Thyroid gland (tissue), 4 donors: Measurements from ENCODE around the gene CD53. TPM values are rescaled to one million over a fixed set of nuclear protein-coding genes. Genes with fewer than 3 reads are reported as not detected.

ENCODE experiments used
- DNase-seq, 2 donors: peaks; one replicate each; pipeline ENCODE4 v3.0.0-alpha.2; 2019
- H3K27ac ChIP-seq, 3 donors: fragments of 200-600 bp; sonication (generic); 1 replicate in 2 of 3; 2 replicates in 1 of 3; pipeline ENCODE4 v1.5.1; 2016 to 2019; ENCODE audit warnings: mild to moderate bottlenecking in 1 of 3, moderate library complexity in 1 of 3
- H3K27me3 ChIP-seq: fragments of 200-600 bp; sonication (generic); one replicate; pipeline ENCODE4 v1.5.1; 2019
- H3K36me3 ChIP-seq, 2 donors: fragments of 200-600 bp; sonication (generic); one replicate each; pipeline ENCODE4 v1.5.1; 2016 to 2019
- H3K4me1 ChIP-seq, 2 donors: fragments of 200-600 bp; sonication (generic); one replicate each; pipeline ENCODE4 v1.5.1; 2017 to 2019
- H3K4me3 ChIP-seq, 3 donors: fragments of 200-600 bp; sonication (generic); replicated peaks in 1 of 3; 1 replicate in 2 of 3; 2 replicates in 1 of 3; pipeline ENCODE4 v1.5.1; 2016; ENCODE audit warnings: mild to moderate bottlenecking in 1 of 3
- H3K9me3 ChIP-seq: fragments of 200-600 bp; sonication (generic); one replicate; pipeline ENCODE4 v1.5.1; 2017
- POLR2A ChIP-seq, 2 donors: fragments of 450-650 bp; IDR thresholded peaks; one replicate each; pipeline ENCODE4 v1.6.1; 2017; ENCODE audit warnings: antibody characterized with exemption in 2 of 2, mild to moderate bottlenecking in 2 of 2, moderate library complexity in 1 of 2
- WGBS, 2 donors: methylation state at CpG; one replicate each; pipeline ENCODE4 v1.1.5; 2017; 5-methylcytosine and 5-hydroxymethylcytosine counted together
- intact Hi-C: fragments of 100-400 bp; cut with DNase I; formaldehyde crosslinking; loops from one replicate; pipeline ENCODE4 v1.15.1; 2023
- total RNA-seq, 4 donors: library from RNA; depleted of rRNA; stranded (reverse); fragments of >200 nt; gene quantifications; one replicate each; pipeline ENCODE4 v1.2.3, GENCODE V29; 2016
- TF ChIP-seq, protein P1 (sequence below), 6 experiments: fragments of 200-600 bp in 3 of 6; fragments of 450-650 bp in 3 of 6; sonication (generic) in 3 of 6; IDR thresholded peaks; one replicate each; pipeline ENCODE4 v1.5.1; 2016 to 2019; ENCODE audit warnings: antibody characterized with exemption in 6 of 6, mild to moderate bottlenecking in 2 of 6, inconsistent platforms in 1 of 6, moderate library complexity in 1 of 6

The CD53 gene
- total RNA-seq, 4 donors from 2014 or later = 11.6 to 31.0 (median 13.9) TPM

DNA sequence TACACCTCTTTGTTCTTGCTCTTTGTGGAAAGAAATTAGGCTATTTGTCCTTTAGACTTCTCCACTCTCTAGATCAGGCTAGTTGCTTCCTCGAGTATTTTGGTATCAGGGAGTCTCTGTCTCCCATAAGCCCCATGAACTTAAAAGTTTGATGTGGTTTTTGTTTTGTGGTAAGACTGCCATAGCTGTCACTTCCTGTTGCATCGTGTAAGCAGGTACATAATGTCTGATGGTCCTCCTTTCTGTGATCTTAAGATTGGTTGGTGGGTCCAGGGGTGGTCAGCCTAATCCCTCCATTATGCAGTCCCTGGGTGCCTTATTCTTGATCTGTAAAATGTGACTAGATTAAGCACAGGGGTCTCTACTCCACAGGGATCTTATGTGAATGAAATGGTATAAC is 23.1 kb downstream of the CD53 start:
- Histone ChIP-seq H3K4me1 (no peaks in the 10 kb centered on the region), H3K36me3 (no peaks in the 10 kb centered on the region), H3K9me3 (no peaks in the 10 kb centered on the region), H3K4me3 (no peak overlapping the region), H3K27me3 (no peaks in the 10 kb centered on the region), H3K27ac (no peak overlapping the region)
- WGBS, 2 donors = 57 to 62% methylated on average over 2 of the region's 2 CpGs
- no peak for DNase-seq
- intact Hi-C loops = no loop called here
- no peak for TF ChIP-seq POLR2A (IDR thresholded peaks at IDR 0.05)
- TF ChIP-seq, protein P1, sequence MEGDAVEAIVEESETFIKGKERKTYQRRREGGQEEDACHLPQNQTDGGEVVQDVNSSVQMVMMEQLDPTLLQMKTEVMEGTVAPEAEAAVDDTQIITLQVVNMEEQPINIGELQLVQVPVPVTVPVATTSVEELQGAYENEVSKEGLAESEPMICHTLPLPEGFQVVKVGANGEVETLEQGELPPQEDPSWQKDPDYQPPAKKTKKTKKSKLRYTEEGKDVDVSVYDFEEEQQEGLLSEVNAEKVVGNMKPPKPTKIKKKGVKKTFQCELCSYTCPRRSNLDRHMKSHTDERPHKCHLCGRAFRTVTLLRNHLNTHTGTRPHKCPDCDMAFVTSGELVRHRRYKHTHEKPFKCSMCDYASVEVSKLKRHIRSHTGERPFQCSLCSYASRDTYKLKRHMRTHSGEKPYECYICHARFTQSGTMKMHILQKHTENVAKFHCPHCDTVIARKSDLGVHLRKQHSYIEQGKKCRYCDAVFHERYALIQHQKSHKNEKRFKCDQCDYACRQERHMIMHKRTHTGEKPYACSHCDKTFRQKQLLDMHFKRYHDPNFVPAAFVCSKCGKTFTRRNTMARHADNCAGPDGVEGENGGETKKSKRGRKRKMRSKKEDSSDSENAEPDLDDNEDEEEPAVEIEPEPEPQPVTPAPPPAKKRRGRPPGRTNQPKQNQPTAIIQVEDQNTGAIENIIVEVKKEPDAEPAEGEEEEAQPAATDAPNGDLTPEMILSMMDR (IDR thresholded peaks at IDR 0.05) = no peak

DNA sequence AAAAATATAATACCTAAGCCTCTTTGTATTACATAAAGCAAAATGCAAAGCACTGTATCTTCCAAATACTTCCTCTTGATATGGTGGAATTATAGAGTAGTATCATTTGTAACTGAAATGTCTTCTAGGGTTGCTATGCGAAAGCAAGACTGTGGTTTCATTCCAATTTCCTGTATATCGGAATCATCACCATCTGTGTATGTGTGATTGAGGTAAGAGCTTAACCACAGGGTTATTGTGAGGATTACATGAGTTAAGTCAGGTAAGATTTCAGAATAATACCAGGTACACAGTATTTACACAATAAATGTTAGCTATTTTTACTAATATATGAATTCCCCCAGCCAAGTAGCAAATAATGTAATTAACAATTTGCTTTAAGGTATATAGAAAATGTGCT is 24.7 kb downstream of the CD53 start:
- 83 to 84% methylated on average over 2 of the region's 2 CpGs for WGBS, 2 donors
- no peaks in the 10 kb centered on the region for H3K9me3 ChIP-seq
- H3K4me3 ChIP-seq = no peak overlapping the region
- H3K4me1 ChIP-seq = no peaks in the 10 kb centered on the region
- no peak overlapping the region for H3K27ac ChIP-seq
- no peak for TF ChIP-seq POLR2A (IDR thresholded peaks at IDR 0.05)
- TF ChIP-seq, protein P1 (IDR thresholded peaks at IDR 0.05) = no peak
- DNase-seq = no peak
- no peaks in the 10 kb centered on the region for H3K36me3 ChIP-seq
- intact Hi-C loops = no loop called here
- no peaks in the 10 kb centered on the region for H3K27me3 ChIP-seq

DNA sequence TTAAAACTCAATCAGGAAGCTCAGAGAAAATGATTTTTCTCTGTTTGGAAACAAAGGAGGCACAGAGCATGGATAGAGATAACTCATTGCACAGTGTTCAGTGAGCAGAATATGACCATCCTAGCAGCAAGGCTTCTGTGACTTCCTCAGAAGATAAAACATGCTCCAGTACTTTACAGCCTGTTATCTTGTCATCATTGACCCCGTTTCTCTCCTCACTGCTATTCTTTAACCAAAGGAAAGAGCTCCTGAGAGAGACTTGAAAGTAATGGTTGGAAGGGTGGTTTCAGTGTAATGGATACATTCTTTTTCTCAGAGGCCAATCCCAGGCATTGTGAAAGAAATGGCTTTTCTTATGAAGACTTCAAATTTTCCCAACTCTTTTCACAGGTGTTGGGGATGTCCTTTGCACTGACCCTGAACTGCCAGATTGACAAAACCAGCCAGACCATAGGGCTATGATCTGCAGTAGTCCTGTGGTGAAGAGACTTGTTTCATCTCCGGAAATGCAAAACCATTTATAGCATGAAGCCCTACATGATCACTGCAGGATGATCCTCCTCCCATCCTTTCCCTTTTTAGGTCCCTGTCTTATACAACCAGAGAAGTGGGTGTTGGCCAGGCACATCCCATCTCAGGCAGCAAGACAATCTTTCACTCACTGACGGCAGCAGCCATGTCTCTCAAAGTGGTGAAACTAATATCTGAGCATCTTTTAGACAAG is 25.9 kb downstream of the CD53 start:
- WGBS, 2 donors = 67 to 69% methylated on average over 3 of the region's 3 CpGs
- intact Hi-C loops = no loop called here
- no peak for DNase-seq
- Histone ChIP-seq H3K27ac (no peak overlapping the region), H3K36me3 (no peaks in the 10 kb centered on the region), H3K27me3 (no peaks in the 10 kb centered on the region), H3K4me1 (no peaks in the 10 kb centered on the region), H3K4me3 (no peak overlapping the region), H3K9me3 (no peaks in the 10 kb centered on the region)
- TF ChIP-seq, protein P1 (IDR thresholded peaks at IDR 0.05) = no peak
- TF ChIP-seq POLR2A (IDR thresholded peaks at IDR 0.05) = no peak

DNA sequence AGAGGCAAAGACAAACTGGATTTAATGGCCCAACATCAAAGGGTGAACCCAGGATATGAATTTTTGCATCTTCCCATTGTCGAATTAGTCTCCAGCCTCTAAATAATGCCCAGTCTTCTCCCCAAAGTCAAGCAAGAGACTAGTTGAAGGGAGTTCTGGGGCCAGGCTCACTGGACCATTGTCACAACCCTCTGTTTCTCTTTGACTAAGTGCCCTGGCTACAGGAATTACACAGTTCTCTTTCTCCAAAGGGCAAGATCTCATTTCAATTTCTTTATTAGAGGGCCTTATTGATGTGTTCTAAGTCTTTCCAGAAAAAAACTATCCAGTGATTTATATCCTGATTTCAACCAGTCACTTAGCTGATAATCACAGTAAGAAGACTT is 26.5 kb downstream of the CD53 start:
- Histone ChIP-seq H3K4me1 (no peaks in the 10 kb centered on the region), H3K4me3 (no peak overlapping the region), H3K27ac (no peak overlapping the region), H3K9me3 (no peaks in the 10 kb centered on the region), H3K27me3 (no peaks in the 10 kb centered on the region), H3K36me3 (no peaks in the 10 kb centered on the region)
- WGBS, 2 donors = 80 to 84% methylated on average over 1 of the region's 1 CpG
- TF ChIP-seq POLR2A (IDR thresholded peaks at IDR 0.05) = no peak
- TF ChIP-seq, protein P1 (IDR thresholded peaks at IDR 0.05) = no peak
- DNase-seq = no peak
- intact Hi-C loops = no loop called here

DNA sequence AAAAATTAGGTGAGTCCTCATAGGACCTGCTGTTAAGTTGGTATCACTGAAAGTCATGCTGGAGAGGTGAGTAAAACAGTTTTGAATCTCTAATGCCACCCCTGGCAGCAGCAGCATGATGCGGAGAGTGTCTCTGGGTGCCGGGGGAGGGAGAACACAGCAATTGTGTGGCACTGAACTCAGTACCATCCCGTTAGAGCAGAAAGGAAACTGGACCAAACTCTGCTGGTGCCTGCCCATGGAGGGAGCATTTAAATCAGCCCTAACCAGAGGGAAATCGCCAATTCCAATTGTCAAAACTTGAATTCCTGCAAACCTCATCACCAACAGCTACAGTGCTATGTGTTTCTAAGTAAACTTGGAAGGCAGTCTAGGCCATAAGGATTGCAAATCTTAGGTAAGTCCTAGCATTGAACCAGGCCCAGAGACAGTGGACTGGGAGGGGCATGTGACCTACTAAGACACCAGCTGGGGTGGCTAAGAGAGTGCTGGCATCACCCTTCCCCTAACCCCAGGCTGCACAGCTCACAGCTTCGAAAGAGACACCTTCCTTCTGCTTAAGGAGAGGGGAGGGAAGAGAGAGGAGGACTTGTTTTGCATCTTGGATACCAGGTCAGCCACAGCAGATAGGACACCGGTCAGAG is 30.0 kb downstream of the CD53 start:
- 67 to 69% methylated on average over 6 of the region's 6 CpGs for WGBS, 2 donors
- intact Hi-C loops = no loop called here
- Histone ChIP-seq H3K27ac (no peak overlapping the region), H3K27me3 (no peaks in the 10 kb centered on the region), H3K4me3 (no peak overlapping the region), H3K4me1 (no peaks in the 10 kb centered on the region), H3K9me3 (no peaks in the 10 kb centered on the region), H3K36me3 (no peaks in the 10 kb centered on the region)
- TF ChIP-seq, protein P1 (IDR thresholded peaks at IDR 0.05) = no peak
- TF ChIP-seq POLR2A (IDR thresholded peaks at IDR 0.05) = no peak
- DNase-seq = no peak
